Activated naive CD8-positive, alpha-beta T cell treated with anti-CD3 and anti-CD28 coated beads for 36 hours (primary cell): ENCODE measurements around the gene ALG14. TPM values are rescaled to one million over a fixed set of nuclear protein-coding genes. Genes with fewer than 3 reads are reported as not detected.

ENCODE experiments used
- DNase-seq: peaks from one replicate; pipeline ENCODE4 v3.0.0; 2021
- H3K27ac Mint-ChIP-seq: one replicate; pipeline ENCODE4 v1.8.0; 2022; ENCODE audit warnings: mild to moderate bottlenecking, moderate library complexity, mixed read lengths
- H3K27me3 Mint-ChIP-seq: one replicate; pipeline ENCODE4 v1.8.0; 2022; ENCODE audit warnings: mild to moderate bottlenecking, mixed read lengths
- H3K36me3 Mint-ChIP-seq: one replicate; pipeline ENCODE4 v1.8.0; 2021; ENCODE audit warnings: mild to moderate bottlenecking, mixed read lengths
- H3K4me1 Mint-ChIP-seq: one replicate; pipeline ENCODE4 v1.8.0; 2021; ENCODE audit warnings: mixed read lengths
- H3K4me3 Mint-ChIP-seq: one replicate; pipeline ENCODE4 v1.8.0; 2022; ENCODE audit warnings: mild to moderate bottlenecking, moderate library complexity, mixed read lengths
- H3K9me3 Mint-ChIP-seq: one replicate; pipeline ENCODE4 v1.8.0; 2022; ENCODE audit warnings: mixed read lengths
- total RNA-seq, 2 experiments: library from RNA; stranded (reverse); gene quantifications; one replicate each; pipeline ENCODE4 v1.2.3, GENCODE V29; 2021

Gene ALG14
- total RNA-seq = 1 to 10 TPM; 4.1 to 4.8 TPM

DNA sequence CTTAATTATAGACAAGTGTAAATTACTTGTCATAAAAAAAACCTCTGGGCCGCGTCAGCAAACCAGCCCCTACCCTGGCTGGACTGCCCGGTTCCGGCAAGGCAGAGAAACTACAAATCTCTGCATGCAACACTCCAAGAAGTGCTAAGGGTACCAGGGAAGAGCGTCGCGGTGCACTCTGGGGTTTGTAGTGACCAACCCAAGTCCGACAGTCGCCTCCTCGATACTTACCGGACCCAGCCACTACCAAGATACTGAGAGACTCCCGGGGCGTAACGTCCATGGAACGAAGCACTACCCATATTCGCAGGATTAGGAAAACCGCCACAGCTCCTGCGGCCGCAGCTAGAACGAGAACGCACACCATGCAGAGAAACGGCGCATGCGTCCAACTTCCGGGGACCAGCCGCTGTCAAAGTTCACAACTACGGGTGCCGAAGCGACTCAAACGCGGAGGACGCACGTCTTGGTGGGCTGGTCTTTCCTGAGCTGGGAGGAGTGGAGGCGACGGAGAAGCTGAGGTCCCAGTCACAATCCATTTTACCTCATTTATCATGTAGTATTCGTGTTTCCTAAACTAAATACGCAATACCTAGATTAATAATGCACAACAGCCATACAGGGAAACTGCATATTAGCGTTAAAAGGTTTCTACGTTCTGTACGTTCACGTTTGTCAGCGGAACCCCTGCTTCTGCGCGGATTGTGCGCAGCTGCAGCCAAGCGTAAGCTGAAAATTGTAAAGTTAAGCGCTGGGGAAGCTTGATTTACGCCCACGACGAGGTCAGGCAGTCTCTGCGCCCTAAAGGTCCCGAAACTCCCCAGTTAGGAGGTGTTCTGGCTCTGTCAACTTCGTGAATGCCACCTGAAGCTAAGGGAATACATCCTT lies at the start of gene ALG14:
ALG14 (minus strand) TSS at position 420 of the 888 bp plus-strand sequence; CDS start at position 367, 53 bp downstream.
- H3K27me3 Mint-ChIP-seq = no peaks in the 10 kb centered on the region
- peak; percentile 89 for DNase-seq
- H3K4me1 Mint-ChIP-seq = peaks cover 13% of the 10 kb centered on the region
- peak within 1 kb of the TSS; percentile 94 for H3K27ac Mint-ChIP-seq
- H3K4me3 Mint-ChIP-seq = peak within 1 kb of the TSS; percentile 91
- H3K36me3 Mint-ChIP-seq = peaks cover 2% of the 10 kb centered on the region
- no peaks in the 10 kb centered on the region for H3K9me3 Mint-ChIP-seq

DNA sequence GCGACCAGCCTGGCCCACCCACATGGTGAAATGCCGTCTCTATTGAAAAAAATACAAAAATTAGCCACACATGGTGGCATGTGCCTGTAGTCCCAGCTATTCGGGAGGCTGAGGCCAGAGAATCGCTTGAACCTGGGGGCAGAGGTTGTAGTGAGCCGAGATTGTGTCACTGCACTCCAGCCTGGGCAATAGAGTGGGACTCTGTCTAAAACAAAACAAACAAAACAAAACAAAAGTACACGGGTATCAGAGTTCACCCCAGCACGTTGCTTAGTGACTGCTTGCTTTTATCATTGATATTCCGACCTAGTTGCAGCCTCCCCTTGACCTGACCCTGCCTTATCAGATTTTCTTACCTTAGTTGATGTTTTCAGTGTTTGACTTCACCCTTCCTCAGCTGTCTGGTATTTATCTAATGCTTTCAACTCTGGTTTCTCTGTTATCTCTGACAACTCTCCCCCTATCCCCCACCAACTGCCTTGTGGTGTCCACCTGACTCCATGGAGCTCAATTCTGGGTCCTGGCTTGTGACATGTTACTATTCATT lies 49.5 kb upstream of the ALG14 start:
- Mint-ChIP-seq H3K4me1 (no peaks in the 10 kb centered on the region), H3K36me3 (no peaks in the 10 kb centered on the region), H3K27me3 (peaks cover 50% of the 10 kb centered on the region), H3K27ac (no peak overlapping the region), H3K9me3 (no peaks in the 10 kb centered on the region), H3K4me3 (no peak overlapping the region)
- no peak for DNase-seq

- Mint-ChIP-seq H3K27ac (no peak overlapping the region), H3K36me3 (no peaks in the 10 kb centered on the region), H3K9me3 (no peaks in the 10 kb centered on the region), H3K4me1 (peaks cover 5% of the 10 kb centered on the region), H3K4me3 (no peak overlapping the region), H3K27me3 (peaks cover 61% of the 10 kb centered on the region)
- DNase-seq = no peak
Measured at GRCh38 chr1:95119273-95119672, 46.5 kb upstream of the ALG14 start.

DNA sequence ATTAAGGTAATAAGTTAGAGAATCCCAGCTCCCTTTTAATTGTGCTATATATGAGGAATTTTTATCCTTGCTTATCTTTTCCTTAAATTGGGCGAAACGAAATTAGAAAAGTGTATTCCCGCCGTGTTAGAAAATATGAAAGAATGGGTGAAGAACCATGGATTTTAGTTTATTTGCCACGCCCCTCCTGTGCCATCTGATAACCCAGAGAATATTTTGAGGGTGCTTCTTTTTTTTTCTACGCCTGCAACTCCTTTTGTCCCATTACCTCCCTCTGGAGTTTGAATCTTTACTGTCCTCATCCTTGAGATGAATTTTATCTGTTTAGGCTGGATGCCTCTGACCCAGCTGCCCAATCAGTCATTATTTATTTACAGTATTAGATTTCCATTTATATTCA lies 46.0 kb upstream of the ALG14 start:
- H3K27me3 Mint-ChIP-seq = peaks cover 61% of the 10 kb centered on the region
- no peak overlapping the region for H3K27ac Mint-ChIP-seq
- H3K4me3 Mint-ChIP-seq = peak overlapping the region; percentile 6
- no peaks in the 10 kb centered on the region for H3K9me3 Mint-ChIP-seq
- H3K36me3 Mint-ChIP-seq = no peaks in the 10 kb centered on the region
- H3K4me1 Mint-ChIP-seq = peaks cover 5% of the 10 kb centered on the region
- no peak for DNase-seq

DNA sequence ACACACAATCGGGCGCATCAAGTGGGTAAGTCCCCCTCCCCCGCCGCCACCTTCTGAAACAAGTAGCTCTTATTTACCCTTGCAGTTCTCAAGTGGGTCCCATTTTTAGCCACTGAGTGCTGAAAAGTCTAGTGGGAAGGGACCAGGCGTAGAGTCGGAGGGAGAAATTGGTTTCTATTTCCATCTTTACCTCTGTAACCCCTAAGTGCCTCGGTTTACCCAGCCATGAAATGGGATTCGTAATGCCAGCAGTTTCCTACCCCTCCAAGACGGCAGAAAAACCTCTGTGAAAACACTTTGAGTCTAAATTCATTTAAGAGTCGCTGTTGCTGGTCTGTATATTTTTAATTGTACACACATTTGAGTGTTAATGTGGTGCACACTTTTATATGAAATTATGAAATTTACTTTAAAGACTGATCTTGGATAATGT lies 45.3 kb upstream of the ALG14 start:
- Mint-ChIP-seq H3K27me3 (peaks cover 63% of the 10 kb centered on the region), H3K36me3 (no peaks in the 10 kb centered on the region), H3K27ac (no peak overlapping the region), H3K4me1 (peaks cover 5% of the 10 kb centered on the region), H3K4me3 (peak overlapping the region; percentile 78), H3K9me3 (no peaks in the 10 kb centered on the region)
- DNase-seq = no peak

GRCh38 chr1:95117207-95118066 lies 44.7 kb upstream of the ALG14 start, which contains the start of gene TLCD4:
Gene TLCD4, plus strand, starts transcription at chr1:95117355. Its CDS starts 26,547 bp downstream, at chr1:95143902.
- DNase-seq = peak; percentile 40
- Mint-ChIP-seq H3K27me3 (peaks cover 60% of the 10 kb centered on the region), H3K36me3 (no peaks in the 10 kb centered on the region), H3K9me3 (no peaks in the 10 kb centered on the region), H3K4me1 (peaks cover 5% of the 10 kb centered on the region), H3K4me3 (peak within 1 kb of the TSS; percentile 82), H3K27ac (no peak within 1 kb of the TSS)

GRCh38 chr1:95116580-95117206 lies 43.9 kb upstream of the ALG14 start:
- no peaks in the 10 kb centered on the region for H3K36me3 Mint-ChIP-seq
- H3K27ac Mint-ChIP-seq = no peak overlapping the region
- H3K4me1 Mint-ChIP-seq = peaks cover 5% of the 10 kb centered on the region
- peak; percentile 38 for DNase-seq
- H3K4me3 Mint-ChIP-seq = peak overlapping the region; percentile 82
- peaks cover 56% of the 10 kb centered on the region for H3K27me3 Mint-ChIP-seq
- H3K9me3 Mint-ChIP-seq = no peaks in the 10 kb centered on the region

- peaks cover 55% of the 10 kb centered on the region for H3K27me3 Mint-ChIP-seq
- DNase-seq = no peak
- no peak overlapping the region for H3K4me3 Mint-ChIP-seq
- no peaks in the 10 kb centered on the region for H3K9me3 Mint-ChIP-seq
- H3K36me3 Mint-ChIP-seq = no peaks in the 10 kb centered on the region
- H3K4me1 Mint-ChIP-seq = peaks cover 5% of the 10 kb centered on the region
- no peak overlapping the region for H3K27ac Mint-ChIP-seq
Measured at GRCh38 chr1:95115708-95116137, 43.0 kb upstream of the ALG14 start.

DNA sequence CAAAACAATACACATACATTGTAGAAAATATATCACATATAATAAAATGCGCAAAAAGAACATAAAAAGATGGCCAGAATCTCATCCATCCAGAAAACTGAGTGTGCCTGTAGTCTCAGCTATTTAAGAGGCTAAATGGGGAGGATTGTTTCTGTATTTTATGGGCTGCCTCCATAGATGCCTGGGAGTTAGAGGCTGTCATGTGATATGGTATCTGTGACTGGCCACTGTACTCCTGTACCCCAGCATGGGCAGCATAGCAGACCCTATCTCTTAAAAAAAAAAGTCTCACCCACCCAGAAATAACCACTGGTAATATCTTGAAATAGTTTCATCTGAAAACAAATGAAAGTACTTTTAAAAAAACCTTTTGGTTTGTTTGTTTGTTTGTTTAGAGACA lies 40.9 kb upstream of the ALG14 start:
- Mint-ChIP-seq H3K36me3 (no peaks in the 10 kb centered on the region), H3K27me3 (peaks cover 44% of the 10 kb centered on the region), H3K4me3 (no peak overlapping the region), H3K27ac (no peak overlapping the region), H3K9me3 (no peaks in the 10 kb centered on the region), H3K4me1 (peaks cover 5% of the 10 kb centered on the region)
- DNase-seq = no peak

DNA sequence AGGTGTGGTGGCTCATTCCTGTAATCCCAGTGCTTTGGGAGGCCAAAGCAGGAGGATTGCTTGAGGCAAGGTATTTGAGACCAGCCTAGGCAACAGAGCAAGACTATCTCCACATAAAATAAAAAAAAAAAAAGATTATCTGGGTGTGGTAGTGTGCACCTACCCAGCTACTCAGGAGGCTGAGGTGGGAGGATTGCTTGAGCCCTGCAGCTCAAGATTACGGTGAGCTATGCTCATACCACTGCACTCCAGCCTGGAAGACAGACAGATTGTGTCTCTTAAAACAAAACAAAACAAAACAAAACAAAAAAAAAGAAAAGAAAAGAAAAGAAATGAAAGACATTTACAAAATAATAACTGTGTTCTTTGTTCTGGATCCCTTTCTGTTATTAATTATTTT lies 38.3 kb upstream of the ALG14 start:
- H3K36me3 Mint-ChIP-seq = no peaks in the 10 kb centered on the region
- no peak overlapping the region for H3K4me3 Mint-ChIP-seq
- no peaks in the 10 kb centered on the region for H3K9me3 Mint-ChIP-seq

GRCh38 chr1:95108792-95109191 lies 36.0 kb upstream of the ALG14 start:
- Mint-ChIP-seq H3K9me3 (no peaks in the 10 kb centered on the region), H3K27me3 (peaks cover 28% of the 10 kb centered on the region), H3K4me1 (no peaks in the 10 kb centered on the region), H3K4me3 (no peak overlapping the region), H3K36me3 (no peaks in the 10 kb centered on the region), H3K27ac (no peak overlapping the region)
- DNase-seq = no peak

More for the DNA sequence above, 38.3 kb upstream of the ALG14 start:
- DNase-seq = no peak
- Mint-ChIP-seq H3K27ac (no peak overlapping the region), H3K4me1 (no peaks in the 10 kb centered on the region), H3K27me3 (peaks cover 25% of the 10 kb centered on the region)

DNA sequence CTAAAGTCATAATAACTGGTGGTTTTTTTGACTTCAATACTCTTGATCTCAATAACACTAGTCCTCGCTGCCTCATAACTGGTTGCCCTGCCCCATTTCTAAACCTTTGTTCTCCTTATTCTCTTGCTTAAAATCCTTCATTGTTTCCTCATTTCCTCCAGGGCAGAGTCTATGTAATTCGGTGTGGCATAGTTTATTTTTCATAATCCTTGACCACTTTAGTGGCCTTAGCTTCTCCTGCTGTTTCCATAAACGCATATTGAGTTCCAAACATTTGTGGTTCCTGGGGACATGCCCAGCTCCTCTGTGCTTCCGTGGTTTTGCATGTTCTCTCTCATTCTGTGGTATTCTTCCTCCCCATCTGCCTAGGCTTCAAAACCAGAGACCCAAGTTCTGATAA lies 25.4 kb upstream of the ALG14 start:
- peaks cover 3% of the 10 kb centered on the region for H3K27me3 Mint-ChIP-seq
- no peak overlapping the region for H3K4me3 Mint-ChIP-seq
- no peak overlapping the region for H3K27ac Mint-ChIP-seq
- DNase-seq = no peak
- H3K4me1 Mint-ChIP-seq = no peaks in the 10 kb centered on the region
- no peaks in the 10 kb centered on the region for H3K9me3 Mint-ChIP-seq
- H3K36me3 Mint-ChIP-seq = no peaks in the 10 kb centered on the region

- Mint-ChIP-seq H3K4me3 (no peak overlapping the region), H3K9me3 (no peaks in the 10 kb centered on the region)
Measured at GRCh38 chr1:95097426-95097825, 24.7 kb upstream of the ALG14 start.

GRCh38 chr1:95096218-95096841 lies 23.6 kb upstream of the ALG14 start:
- Mint-ChIP-seq H3K27ac (no peak overlapping the region), H3K4me3 (no peak overlapping the region), H3K27me3 (peaks cover 11% of the 10 kb centered on the region), H3K36me3 (no peaks in the 10 kb centered on the region), H3K4me1 (no peaks in the 10 kb centered on the region), H3K9me3 (no peaks in the 10 kb centered on the region)
- DNase-seq = no peak

More at GRCh38 chr1:95097426-95097825, 24.7 kb upstream of the ALG14 start:
- Mint-ChIP-seq H3K36me3 (no peaks in the 10 kb centered on the region), H3K27ac (no peak overlapping the region), H3K27me3 (peaks cover 5% of the 10 kb centered on the region), H3K4me1 (no peaks in the 10 kb centered on the region)
- no peak for DNase-seq
